GM21723 (cell line): Measurements from ENCODE around the gene NUMB.

Experiments
- ATAC-seq: cut with Tn5 transposase; IDR thresholded peaks from one replicate; pipeline ENCODE4 v1.9.1; 2021; ENCODE audit warnings: mild to moderate bottlenecking, moderate library complexity; ENCODE audit not compliant: unreplicated experiment

Gene NUMB

DNA sequence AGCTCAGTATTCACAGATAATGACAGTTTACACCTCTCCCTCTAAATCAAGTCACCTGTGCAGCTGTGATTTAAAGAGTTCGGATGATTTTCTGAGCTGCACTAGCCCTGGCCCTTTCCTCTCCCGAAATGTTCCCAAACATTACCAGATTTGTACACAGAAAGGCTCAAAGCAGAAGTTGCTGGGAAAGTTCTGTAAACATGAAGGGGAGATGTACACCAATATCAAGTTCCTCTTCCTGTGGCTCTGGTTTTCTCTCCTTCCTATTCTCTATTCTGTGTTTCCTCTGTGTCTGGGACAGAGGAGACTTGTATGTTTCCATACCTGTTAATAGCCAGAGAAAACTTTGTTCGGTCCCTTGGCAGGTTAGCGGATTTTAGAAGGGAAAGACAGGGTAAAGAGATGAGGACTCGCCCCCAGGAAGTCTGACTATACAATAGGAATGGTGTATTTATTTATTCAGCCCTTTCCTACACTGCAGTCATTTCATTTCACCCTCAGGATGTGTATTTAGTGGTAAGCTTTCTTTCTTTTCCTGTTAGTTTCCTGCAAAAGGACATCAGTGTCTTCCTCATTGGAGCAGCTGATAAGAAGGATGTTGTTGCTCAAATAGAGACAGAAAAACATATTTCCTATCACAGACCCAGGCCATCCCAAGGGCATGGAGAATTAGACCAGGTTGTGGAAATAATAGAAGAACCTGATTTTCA is 7.6 kb upstream of the NUMB start:
- ATAC-seq, result no peak

DNA sequence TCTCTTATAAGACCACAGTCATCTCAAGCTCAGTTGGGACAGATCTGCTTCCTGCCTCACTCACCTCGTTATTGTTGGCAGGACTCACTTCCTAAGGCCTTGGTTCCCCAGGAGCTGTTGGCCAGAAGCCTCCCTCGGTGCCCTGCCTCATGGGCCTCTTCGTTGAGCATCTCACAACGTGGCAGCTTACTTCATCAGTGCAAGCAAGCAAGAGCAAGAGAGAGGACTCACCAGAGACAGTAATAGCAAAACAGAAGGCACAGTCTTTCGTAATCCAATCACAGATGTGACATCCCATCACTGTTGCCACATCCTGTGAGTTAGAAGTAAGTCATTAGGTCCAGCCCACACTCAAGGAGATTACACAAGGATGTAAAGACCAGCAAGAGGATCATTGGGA is 5.1 kb upstream of the NUMB start:
- no peak for ATAC-seq

DNA sequence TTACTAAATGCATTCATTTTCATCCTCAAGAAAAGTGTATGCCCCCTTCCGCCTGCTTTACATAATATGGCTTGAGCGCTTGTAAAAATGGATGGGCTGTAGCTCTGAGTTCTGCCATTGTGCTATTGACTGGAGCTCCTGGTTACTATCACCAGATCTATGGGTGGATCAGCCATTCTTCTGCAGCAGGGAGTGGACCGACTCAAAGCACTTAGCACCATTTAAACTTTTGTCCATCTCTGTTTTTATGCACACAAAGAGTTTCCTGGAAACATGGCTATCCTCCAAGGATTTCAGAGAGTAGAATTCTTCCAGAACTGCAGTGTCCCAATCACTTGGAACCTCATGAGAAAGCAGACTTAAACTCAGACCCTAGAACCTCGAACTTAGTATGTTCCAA is 4.5 kb upstream of the NUMB start:
- no peak for ATAC-seq

DNA sequence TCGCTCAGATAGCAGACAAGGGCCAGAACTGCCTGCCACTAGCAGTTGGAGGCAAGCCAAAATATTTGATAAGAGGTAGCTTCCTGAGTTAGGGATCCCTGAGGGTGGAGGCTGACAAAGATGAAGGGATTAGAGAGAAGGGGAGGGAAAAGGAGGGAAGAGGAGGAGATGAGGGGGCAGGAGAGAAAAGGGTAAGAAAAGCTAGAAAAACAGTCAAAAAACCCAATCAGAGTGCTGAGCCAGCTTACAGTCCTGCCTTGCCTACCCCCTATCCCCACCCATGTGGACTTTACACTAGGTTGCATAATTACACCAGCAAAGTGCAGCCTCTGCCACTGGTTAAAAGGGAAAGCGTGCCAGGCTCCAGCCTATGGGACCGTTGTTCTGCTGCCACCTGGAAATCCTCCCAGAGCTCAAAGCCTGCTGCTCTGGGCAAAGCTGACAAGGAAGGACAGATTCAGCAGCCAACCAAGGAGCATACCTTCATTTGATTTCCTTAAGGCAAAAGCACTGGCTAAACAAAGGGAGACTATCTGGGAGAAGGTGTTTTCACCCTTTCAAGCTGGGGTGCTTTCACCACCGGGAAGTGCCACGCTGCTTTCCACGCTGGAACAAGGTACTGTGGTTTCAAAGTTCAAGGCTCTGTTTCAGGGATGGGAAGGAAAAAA is 3.8 kb upstream of the NUMB start:
- ATAC-seq, result no peak

DNA sequence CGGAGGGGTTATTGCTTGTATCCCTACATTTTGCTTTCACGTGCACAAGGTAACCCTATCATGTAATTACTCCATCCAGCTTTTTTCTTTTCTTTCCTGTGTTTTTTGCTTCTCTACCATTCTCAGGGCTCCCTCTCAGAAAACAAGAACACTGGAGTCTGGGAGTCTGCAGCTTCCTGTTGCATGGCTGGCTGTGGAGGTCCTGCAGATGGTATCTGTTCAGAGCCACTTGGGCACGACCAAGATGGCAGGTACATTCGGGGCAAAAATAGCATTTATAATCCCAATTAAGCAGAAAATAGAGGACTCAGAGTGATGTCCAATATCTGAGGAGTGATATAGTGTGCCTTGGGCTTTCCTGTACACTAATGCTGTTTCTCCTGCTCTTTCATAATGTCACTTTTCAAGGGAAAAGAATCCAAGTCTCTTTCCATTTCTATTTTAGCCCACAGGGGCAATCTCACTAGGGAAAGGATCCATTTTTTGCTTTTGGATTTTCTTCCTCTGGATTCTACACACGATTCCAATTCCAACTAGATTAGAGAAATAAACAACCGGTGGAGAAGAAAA is 3.2 kb upstream of the NUMB start:
- ATAC-seq, result no peak

DNA sequence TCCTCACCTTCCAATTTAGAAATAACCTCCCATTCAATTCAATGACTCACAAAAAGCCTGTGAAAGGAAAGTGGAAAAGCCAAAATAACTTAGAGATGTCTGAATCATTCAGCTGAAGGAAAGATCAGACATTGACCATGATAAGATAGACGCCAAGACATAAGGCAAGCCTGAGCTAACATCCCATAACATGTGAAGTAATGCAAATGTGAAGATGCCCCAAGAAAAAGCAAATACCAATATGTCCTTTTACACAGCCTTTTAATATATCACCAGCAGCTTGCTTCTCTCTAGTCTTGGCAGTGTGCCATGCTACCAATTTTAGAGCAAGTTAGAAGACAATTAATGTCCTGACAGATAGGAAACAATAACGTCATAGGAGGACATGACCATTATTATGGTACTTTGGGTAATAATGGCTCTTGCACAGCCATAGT is 2.4 kb upstream of the NUMB start:
- no peak for ATAC-seq

DNA sequence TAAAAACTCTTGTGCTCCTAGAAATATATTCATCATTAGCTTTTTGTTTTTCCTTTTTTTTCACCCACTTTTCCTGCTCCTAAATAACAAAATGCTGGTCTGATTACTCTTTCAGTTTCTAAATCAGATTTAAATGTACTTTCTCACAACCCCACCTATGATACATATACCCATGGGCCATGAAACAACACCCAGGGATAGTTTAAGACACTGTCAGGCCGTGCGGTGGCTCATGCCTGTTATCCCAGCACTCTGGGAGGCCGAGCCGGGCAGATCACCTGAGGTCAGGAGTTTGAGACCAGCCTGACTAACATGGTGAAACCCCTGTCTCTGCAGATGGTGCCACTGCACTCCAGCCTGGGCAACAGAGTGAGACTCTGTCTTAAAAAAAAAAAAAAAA is 1.6 kb upstream of the NUMB start:
- no peak for ATAC-seq

DNA sequence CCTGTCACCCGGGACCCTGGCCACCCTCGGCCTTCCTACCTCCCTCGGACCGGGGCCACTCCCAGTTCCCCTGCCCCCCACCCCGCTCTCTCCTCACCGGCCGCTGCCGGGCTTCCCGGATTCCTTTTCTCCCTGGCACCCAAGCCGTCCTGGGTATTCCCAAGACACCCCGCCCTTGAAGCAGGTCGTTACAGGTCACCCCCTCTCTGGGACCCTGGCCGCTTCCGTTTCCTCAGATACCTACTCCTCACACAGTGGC is 493 bp downstream of the NUMB start:
- ATAC-seq, result peak; percentile 6

DNA sequence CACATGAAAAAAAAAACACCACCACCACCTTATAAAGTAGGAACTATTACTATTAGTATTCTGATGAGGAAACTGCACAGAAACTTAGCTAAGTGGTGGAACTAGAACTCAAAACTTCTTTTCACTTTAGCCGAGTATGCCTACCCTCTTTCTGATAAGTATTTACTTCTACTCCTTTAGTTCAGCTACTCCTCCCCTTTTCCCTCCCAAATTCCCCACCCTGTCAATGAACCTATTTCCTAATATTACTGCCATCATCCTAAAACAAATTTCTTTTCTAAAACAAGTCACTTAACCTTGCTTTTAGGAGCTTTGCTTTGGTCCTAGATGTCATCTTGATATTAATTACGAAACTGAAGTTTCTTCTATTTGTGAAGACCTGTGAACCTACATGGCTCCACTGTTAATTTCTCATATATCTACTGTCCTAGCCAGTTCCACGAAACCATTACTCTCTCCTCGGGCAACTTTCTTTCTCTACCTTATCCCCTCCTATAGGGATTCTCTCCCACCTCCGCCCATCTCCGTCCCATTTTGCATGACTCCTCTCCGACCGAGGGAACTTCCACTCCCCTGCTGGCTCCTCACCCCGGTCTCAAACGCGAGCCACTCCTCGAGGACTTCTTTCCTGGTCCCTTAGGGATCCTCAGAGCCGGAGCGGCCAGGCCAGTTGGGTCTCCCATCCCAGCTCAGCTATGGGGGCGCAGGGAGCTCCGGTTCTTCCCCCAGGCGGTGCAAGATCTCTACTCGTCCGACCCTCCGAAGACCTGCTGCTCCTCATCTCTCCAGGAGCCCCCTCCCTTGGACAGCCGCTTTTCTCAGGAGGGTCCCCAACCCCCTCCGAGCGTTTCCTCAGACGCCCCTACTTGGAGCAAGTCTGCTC is 1.1 kb downstream of the NUMB start:
- no peak for ATAC-seq

DNA sequence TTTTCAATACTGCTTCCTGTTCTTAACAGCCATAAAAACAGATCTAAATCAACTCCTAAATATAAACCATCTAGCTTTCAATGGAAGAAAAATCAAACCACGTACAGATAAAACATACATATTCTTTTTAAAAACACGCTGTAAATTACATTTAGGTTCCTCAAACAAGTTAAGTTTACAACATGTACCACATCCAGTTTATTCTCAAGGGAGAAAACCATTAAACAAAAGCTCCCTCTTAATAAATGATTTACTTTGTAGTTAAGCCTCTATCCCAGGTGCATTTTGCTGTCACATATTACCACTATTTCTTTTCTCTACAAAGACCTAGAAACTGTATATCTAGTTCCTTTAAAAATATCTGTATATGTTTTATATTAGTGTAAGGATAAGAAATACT is 3.1 kb downstream of the NUMB start:
- no peak for ATAC-seq

DNA sequence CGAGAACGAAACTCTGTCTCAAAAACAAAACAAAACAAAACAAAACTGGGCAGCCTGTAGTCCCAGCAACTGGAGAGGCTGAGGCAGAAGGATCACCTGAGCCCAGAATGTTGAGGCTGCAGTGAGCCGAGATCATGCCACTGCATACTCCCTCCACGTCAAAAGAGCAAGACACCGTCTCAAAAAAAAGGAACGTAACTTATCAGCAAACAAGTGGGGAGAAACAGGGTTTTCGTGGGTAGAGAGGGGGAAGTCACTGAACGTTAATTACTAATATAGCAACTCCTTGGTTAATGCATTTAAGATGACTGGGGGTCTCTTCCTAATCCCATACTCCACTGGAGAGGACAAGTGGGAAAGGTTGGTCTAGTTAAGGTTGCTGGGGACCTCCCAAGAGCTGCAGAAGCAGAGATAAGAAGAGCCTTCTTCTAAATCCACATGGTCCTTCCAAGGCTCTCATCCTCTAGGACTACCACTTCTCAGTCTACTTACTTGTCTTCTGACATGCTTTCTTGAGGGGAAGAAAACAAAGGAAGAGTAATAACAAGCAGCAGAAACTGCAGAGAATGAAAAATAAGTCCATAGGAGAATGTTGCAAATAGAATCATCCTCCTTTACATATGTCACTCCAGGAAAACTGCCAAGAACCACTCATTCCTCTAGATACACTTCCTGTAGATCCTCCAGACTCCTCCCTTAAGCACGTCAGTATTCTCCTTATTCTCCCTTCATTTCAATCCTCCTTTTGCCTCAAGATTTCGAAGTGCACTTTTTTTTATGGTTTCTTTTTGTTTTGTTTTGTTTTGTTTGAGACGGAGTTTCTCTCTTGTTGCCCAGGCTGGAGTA is 5.8 kb downstream of the NUMB start:
- no peak for ATAC-seq

DNA sequence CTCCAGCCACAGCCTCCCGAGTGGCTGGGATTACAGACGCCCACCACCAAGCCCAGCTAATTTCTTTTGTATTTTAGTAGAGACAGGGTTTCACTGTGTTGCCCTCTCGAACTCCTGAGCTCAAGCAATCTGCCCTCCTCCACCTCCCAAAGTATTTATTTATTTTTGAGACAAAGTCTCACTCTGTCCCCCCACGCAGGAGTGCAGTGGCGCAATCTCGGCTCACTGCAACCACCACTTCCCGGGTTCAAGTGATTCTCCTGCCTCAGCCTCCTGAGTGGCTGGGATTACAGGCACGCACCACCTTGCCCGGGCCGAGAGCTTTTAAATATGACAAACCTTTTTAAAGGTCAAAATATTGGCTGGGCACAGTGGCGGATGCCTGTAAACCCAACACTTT is 14.6 kb downstream of the NUMB start:
- no peak for ATAC-seq

DNA sequence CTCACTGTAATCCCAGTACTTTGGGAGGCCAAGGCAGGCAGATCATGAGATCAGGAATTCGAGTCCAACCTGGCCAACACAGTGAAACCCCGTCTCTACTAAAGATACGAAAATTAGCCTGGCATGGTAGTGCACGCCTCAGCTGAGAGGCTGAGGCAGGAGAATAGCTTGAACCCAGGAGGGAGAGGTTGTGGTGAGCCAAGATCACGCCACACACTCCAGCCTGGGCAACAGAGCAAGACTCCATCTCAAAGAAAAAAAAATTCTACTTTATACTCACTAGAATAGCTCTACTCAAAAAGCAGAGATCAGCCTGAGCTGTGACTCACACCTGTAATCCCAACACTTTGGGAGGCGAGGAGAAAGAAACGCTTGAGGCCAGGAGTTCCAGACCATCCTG is 17.1 kb downstream of the NUMB start:
- no peak for ATAC-seq

DNA sequence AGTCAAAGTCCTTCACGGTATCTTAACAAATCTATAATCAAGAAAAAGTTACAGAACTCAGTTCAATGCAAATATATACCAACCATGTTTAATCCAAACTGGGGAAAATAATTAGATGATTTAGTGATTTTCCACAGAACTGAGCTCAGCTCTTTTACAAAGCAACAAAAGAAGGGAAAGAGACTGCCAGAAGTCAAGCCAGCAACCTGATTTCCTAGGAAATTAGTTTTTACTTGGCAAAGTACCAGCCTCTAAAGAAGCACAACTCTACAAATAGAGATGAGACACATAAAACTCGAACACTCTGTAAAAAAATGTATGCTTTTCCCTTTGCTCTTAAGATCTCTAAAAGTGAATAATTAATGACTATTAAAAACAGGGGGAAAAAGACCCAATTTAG is 19.4 kb downstream of the NUMB start:
- no peak for ATAC-seq

DNA sequence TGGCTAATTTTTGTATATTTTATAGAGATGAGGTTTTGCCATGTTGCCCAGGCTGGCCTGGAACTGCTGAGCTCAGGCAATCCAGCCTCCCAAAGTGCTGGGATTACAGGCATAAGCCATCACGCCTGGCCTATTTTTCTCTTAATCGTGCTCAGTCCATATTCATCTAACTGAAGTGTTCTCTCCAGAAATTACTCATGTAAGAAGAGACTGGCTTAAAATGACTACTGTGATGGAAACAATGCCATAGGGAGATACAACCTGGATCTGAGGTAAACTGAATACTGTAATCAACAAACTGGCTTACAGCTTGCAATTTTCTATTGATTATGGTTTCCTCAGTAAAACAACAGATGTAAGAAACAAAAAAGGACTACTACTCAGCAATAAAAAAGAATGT is 21.1 kb downstream of the NUMB start:
- no peak for ATAC-seq

DNA sequence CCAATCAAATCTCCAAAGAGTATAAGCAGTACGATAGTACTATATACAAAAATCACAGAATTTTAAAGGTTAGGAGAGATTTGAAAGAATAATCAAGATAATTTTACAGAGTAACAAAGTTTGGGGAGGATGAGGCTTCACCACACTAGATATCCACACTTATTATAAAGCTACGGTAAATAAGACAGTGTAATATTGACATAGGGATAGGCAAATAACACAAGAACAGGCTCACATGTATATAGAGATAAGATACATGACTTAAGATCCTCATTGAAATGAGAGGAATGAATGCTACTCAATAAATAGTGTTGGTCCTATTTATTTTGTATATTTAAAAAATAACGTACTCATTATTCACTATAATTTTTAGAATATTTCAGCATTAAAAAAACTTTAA is 26.2 kb downstream of the NUMB start:
- ATAC-seq, result no peak

DNA sequence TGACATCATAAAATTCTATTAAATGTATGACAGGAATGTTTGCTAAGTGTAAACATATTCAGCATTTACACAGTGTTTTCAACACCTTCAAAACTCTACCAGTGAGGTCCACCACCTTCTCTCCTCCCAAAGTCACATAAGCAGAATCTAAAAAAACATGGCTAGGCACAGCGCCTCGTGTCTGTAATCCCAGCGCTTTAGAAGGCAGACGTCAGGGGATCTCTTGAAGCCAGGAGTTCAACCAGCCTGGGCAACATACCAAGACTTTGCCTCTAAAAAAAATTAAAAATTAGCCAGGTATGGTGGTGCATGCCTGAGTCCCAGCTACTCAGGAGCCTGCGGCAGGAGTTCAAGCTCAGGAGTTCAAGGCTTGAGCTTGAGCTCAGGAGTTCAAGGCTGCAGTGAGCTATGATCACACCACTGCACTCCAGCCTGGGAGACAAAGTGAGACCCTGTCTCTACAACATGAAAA is 30.0 kb downstream of the NUMB start:
- ATAC-seq, result no peak

DNA sequence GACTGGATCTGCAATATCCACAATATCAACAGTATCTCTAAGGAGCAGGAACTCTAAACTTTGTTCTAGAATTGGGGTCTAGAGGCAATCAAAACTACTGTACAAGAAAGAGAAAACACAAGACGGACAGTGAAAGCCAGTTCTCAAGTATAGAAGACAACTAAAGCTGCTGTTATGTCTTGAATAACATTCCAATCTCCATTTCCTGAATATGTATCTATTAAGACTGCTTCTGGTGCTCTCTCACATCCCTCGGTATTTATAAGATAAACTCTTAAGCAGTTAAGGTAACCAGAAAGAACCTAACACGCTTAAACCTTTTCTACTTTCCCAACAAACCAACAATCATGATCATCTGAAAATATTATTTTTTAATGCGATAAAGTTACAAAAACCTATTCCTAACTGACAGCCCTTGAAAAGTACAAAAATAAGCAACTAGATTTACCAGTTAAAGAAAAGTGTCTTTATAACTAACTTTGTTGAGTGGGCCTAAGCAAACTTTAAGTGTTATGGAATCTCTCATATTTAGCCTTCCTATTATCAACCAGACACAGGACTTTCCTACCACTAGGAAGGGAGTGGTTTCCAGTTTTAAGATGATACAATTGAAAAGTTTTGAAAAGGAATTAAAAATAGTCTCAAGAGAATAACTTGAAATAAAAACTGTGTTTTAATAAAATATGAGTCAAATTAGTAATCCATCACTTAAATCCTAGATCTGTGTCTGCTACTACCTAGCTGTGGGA is 30.7 kb downstream of the NUMB start:
- no peak for ATAC-seq

DNA sequence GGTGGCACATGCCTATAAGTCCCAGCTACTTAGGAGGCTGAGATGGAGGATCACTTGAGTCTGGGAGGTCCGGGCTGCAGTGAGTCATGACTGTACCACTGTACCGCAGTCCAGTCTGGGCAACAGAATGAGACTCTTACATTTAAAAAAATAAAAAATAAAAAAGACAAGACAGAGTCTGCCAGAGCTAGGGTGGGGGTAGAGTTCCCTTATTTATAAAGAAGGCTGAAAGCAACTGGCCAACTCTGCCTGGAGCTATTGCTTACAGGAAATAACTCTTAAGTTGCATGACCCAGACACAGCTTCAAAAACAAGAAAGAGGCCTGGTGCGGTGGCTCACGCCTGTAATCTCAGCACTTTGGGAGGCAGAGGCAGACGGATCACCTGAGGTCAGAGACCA is 31.5 kb downstream of the NUMB start:
- ATAC-seq, result no peak

DNA sequence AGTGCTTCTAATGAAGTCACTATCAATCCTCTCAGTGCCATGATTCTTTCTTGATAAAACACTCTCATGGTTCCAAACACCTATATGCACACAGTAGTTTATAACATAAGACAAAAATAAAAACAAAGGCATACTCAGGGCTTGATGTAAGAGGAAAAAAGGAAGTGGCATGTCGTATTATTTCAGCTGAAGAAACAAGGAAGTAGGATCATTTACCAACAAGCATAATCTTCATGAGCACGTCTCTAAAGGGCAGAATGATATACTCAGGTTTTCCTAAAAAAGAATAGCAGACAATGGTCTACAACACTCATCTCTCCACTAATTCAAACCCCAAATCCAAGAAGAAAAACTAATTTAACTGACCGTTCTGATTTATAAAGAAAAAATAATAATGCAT is 33.9 kb downstream of the NUMB start:
- no peak for ATAC-seq
